GM12801 (cell line): Measurements from ENCODE around the gene DPPA5.

ENCODE experiments used
- CTCF ChIP-seq: IDR thresholded peaks from one replicate; pipeline ENCODE4 v1.5.1; 2011; ENCODE audit warnings: control low read depth; ENCODE audit not compliant: insufficient read length; ENCODE audit errors: extremely low read depth

Gene DPPA5

GRCh38 chr6:73362869-73363536 lies 8.9 kb upstream of the DPPA5 start:
- no peak for TF ChIP-seq CTCF

- TF ChIP-seq CTCF = no peak
Observed at GRCh38 chr6:73362358-73362757, 8.3 kb upstream of the DPPA5 start, which contains the start of gene KHDC3L. Gene KHDC3L (plus strand): TSS chr6:73362658. CDS start chr6:73362730, 72 bp downstream.

- no peak for TF ChIP-seq CTCF
Observed at GRCh38 chr6:73349311-73349710, 4.8 kb downstream of the DPPA5 start.

GRCh38 chr6:73348550-73349204 lies 5.4 kb downstream of the DPPA5 start:
- no peak for TF ChIP-seq CTCF

- no peak for TF ChIP-seq CTCF
Observed at GRCh38 chr6:73343164-73343563, 10.9 kb downstream of the DPPA5 start.

GRCh38 chr6:73342174-73342573 lies 11.9 kb downstream of the DPPA5 start:
- TF ChIP-seq CTCF = no peak

GRCh38 chr6:73341335-73341734 lies 12.7 kb downstream of the DPPA5 start:
- no peak for TF ChIP-seq CTCF
